ENCODE results near the gene SEMA4F.

SEMA4F gene

GRCh38 chr2:74673826-74674528, 19.9 kb downstream of the SEMA4F start:
- Histone ChIP-seq H3K27ac (ENCODE audit: low read length) (no peak overlapping the region), H3K4me1 (ENCODE audit: low read length) (no peaks in the 10 kb centered on the region), H4K20me1 (ENCODE audit: insufficient read depth, low read length) (no peaks in the 10 kb centered on the region), H3K27me3 (ENCODE audit: low read depth, low read length) (no peaks in the 10 kb centered on the region), H3K4me2 (ENCODE audit: low read length) (no peak overlapping the region), H3K4me3 (ENCODE audit: low read length) (no peak overlapping the region), H3K36me3 (replicated peaks; ENCODE audit: low read depth, low read length) (no peaks in the 10 kb centered on the region), H2AFZ (ENCODE audit: low read depth, low read length) (no peak overlapping the region), H3K79me2 (ENCODE audit: low read length) (no peaks in the 10 kb centered on the region), H3K9ac (ENCODE audit: low read length) (no peak overlapping the region), H3K9me3 (ENCODE audit: insufficient read depth, low read length) (no peaks in the 10 kb centered on the region)
- TF ChIP-seq CTCF (IDR thresholded peaks at IDR 0.05; ENCODE audit: low read depth, low read length) (no peak), EZH2phosphoT487 (IDR thresholded peaks at IDR 0.05; ENCODE audit: low read depth) (no peak)

- no peaks in the 10 kb centered on the region for H3K27me3 ChIP-seq (ENCODE audit: low read depth, low read length)
- H3K36me3 ChIP-seq (replicated peaks; ENCODE audit: low read depth, low read length): no peaks in the 10 kb centered on the region
- no peaks in the 10 kb centered on the region for H3K9me3 ChIP-seq (ENCODE audit: insufficient read depth, low read length)
- H3K79me2 ChIP-seq (ENCODE audit: low read length): no peaks in the 10 kb centered on the region
- no peak overlapping the region for H3K27ac ChIP-seq (ENCODE audit: low read length)
- no peaks in the 10 kb centered on the region for H3K4me1 ChIP-seq (ENCODE audit: low read length)
- no peak overlapping the region for H3K9ac ChIP-seq (ENCODE audit: low read length)
- no peak for TF ChIP-seq CTCF (IDR thresholded peaks at IDR 0.05; ENCODE audit: low read depth, low read length)
- no peak for TF ChIP-seq EZH2phosphoT487 (IDR thresholded peaks at IDR 0.05; ENCODE audit: low read depth)
- H4K20me1 ChIP-seq (ENCODE audit: insufficient read depth, low read length): no peaks in the 10 kb centered on the region
- no peak overlapping the region for H2AFZ ChIP-seq (ENCODE audit: low read depth, low read length)
- no peak overlapping the region for H3K4me3 ChIP-seq (ENCODE audit: low read length)
- H3K4me2 ChIP-seq (ENCODE audit: low read length): no peak overlapping the region
Measured at GRCh38 chr2:74675090-74675489, 21.0 kb downstream of the SEMA4F start.

DNA sequence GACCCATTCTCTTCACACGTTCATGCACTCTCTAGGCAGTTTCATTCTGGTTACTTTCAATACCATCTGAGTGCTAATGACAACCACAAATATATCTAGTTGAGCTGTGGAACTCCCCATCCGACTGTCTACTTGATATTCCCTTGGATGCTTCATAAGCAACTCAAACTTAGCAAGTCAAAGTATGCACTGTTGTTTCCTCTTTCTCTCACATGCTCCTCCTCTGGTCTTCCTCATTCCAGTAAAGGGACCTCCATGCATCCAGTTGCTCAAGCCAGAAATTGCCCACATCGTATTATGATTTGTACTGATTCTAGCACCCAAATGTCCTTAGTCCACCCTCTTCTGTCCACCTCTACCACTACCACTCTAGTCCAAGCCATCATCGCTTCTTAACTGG, 22.3 kb downstream of the SEMA4F start:
- H3K36me3 ChIP-seq (replicated peaks; ENCODE audit: low read depth, low read length): no peaks in the 10 kb centered on the region
- no peak overlapping the region for H3K27ac ChIP-seq (ENCODE audit: low read length)
- H3K27me3 ChIP-seq (ENCODE audit: low read depth, low read length): no peaks in the 10 kb centered on the region
- no peak overlapping the region for H3K9ac ChIP-seq (ENCODE audit: low read length)
- H3K4me3 ChIP-seq (ENCODE audit: low read length): no peak overlapping the region
- H2AFZ ChIP-seq (ENCODE audit: low read depth, low read length): no peak overlapping the region
- H4K20me1 ChIP-seq (ENCODE audit: insufficient read depth, low read length): no peaks in the 10 kb centered on the region
- H3K79me2 ChIP-seq (ENCODE audit: low read length): no peaks in the 10 kb centered on the region
- no peaks in the 10 kb centered on the region for H3K9me3 ChIP-seq (ENCODE audit: insufficient read depth, low read length)
- H3K4me2 ChIP-seq (ENCODE audit: low read length): no peak overlapping the region
- no peaks in the 10 kb centered on the region for H3K4me1 ChIP-seq (ENCODE audit: low read length)
- TF ChIP-seq EZH2phosphoT487 (IDR thresholded peaks at IDR 0.05; ENCODE audit: low read depth) (no peak), CTCF (IDR thresholded peaks at IDR 0.05; ENCODE audit: low read depth, low read length) (no peak)

DNA sequence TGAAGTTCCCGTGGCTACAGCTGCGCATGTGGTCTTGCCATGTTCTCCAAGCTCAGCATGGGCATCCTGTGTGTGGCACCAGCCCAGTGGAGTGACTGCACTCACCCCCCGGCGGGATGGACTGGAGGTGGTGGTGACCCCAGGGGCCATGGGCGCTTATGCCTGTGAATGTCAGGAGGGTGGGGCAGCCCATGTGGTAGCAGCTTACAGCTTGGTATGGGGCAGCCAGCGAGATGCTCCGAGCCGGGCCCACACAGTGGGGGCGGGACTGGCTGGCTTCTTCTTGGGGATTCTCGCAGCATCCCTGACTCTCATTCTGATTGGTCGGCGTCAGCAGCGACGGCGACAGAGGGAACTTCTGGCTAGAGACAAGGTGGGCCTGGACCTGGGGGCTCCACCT, 25.6 kb downstream of the SEMA4F start:
- H3K79me2 ChIP-seq (ENCODE audit: low read length): no peaks in the 10 kb centered on the region
- H2AFZ ChIP-seq (ENCODE audit: low read depth, low read length): no peak overlapping the region
- H3K4me3 ChIP-seq (ENCODE audit: low read length): no peak overlapping the region
- H3K9ac ChIP-seq (ENCODE audit: low read length): no peak overlapping the region
- H3K27me3 ChIP-seq (ENCODE audit: low read depth, low read length): no peaks in the 10 kb centered on the region
- no peaks in the 10 kb centered on the region for H3K4me1 ChIP-seq (ENCODE audit: low read length)
- H3K4me2 ChIP-seq (ENCODE audit: low read length): no peak overlapping the region
- no peaks in the 10 kb centered on the region for H3K9me3 ChIP-seq (ENCODE audit: insufficient read depth, low read length)
- no peaks in the 10 kb centered on the region for H4K20me1 ChIP-seq (ENCODE audit: insufficient read depth, low read length)
- H3K36me3 ChIP-seq (replicated peaks; ENCODE audit: low read depth, low read length): no peaks in the 10 kb centered on the region
- no peak overlapping the region for H3K27ac ChIP-seq (ENCODE audit: low read length)
- TF ChIP-seq EZH2phosphoT487 (IDR thresholded peaks at IDR 0.05; ENCODE audit: low read depth) (no peak), CTCF (IDR thresholded peaks at IDR 0.05; ENCODE audit: low read depth, low read length) (no peak)

Measured in OCI-LY3 (cell line).